HL-60/S4 treated with phorbol 12-myristate 13-acetate at 8.2 ng/mL for 4 days and 3 days (cell line): Measurements from ENCODE around the gene FOXD3.
"Not testable (repeated sequence)": the region's sequence is repeated elsewhere in the genome, so short reads cannot be mapped to it uniquely, and the experiment has no call there.

Experiments
- in situ Hi-C: fragments of 300-500 bp; cut with MboI; formaldehyde crosslinking; loops from 2 replicates; pipeline ENCODE4 v1.15.0; 2022; ENCODE audit warnings: low sequenced_read_pairs

The FOXD3 gene

GRCh38 chr1:63356234-63356633, 33.9 kb downstream of the FOXD3 start:
- in situ Hi-C loops: not testable (repeated sequence)

- in situ Hi-C loops: no loop called here
Observed at GRCh38 chr1:63359561-63359960, 37.2 kb downstream of the FOXD3 start.

- in situ Hi-C loops: no loop called here
Observed at GRCh38 chr1:63362073-63362472, 39.7 kb downstream of the FOXD3 start.

GRCh38 chr1:63362578-63362977, 40.2 kb downstream of the FOXD3 start:
- in situ Hi-C loops: no loop called here

GRCh38 chr1:63363014-63363413, 40.6 kb downstream of the FOXD3 start:
- in situ Hi-C loops: no loop called here

- in situ Hi-C loops: no loop called here
Observed at GRCh38 chr1:63366908-63367214, 44.5 kb downstream of the FOXD3 start.

- in situ Hi-C loops: no loop called here
Observed at GRCh38 chr1:63367215-63368103, 45.1 kb downstream of the FOXD3 start, which contains the start of gene ALG6. TSS of gene ALG6 (plus strand) at chr1:63367627. CDS start at chr1:63370978, 3,351 bp downstream.

GRCh38 chr1:63368131-63368530, 45.8 kb downstream of the FOXD3 start:
- in situ Hi-C loops: no loop called here
